GM21786 (cell line): ENCODE results near the gene ZNF556.
"Not testable (repeated sequence)": the region's sequence is repeated elsewhere in the genome, so short reads cannot be mapped to it uniquely, and the experiment has no call there.

ENCODE experiments used
- ATAC-seq: cut with Tn5 transposase; IDR thresholded peaks from one replicate; pipeline ENCODE4 v1.9.1; 2021; ENCODE audit not compliant: unreplicated experiment

The ZNF556 gene

GRCh38 chr19:2903326-2903725, 36.2 kb downstream of the ZNF556 start:
- ATAC-seq = not testable (repeated sequence)

- no peak for ATAC-seq
Measured at GRCh38 chr19:2905918-2906519, 38.9 kb downstream of the ZNF556 start.

- no peak for ATAC-seq
Measured at GRCh38 chr19:2906631-2907195, 39.6 kb downstream of the ZNF556 start.

- no peak for ATAC-seq
Measured at GRCh38 chr19:2912306-2912705, 45.2 kb downstream of the ZNF556 start.

GRCh38 chr19:2917275-2918184, 50.4 kb downstream of the ZNF556 start:
- no peak for ATAC-seq

- ATAC-seq = no peak
Measured at GRCh38 chr19:2922987-2923386, 55.9 kb downstream of the ZNF556 start.

- ATAC-seq = no peak
Measured at GRCh38 chr19:2923510-2923909, 56.4 kb downstream of the ZNF556 start.

GRCh38 chr19:2926341-2927031, 59.4 kb downstream of the ZNF556 start:
- no peak for ATAC-seq

GRCh38 chr19:2927032-2927430, 59.9 kb downstream of the ZNF556 start:
- no peak for ATAC-seq
